Measurements from ENCODE around the gene GNG13. TPM values are rescaled to one million over a fixed set of nuclear protein-coding genes. Genes with fewer than 3 reads are reported as not detected.

Gene GNG13
- total and polyA plus RNA-seq, 9 donors: not detected

DNA sequence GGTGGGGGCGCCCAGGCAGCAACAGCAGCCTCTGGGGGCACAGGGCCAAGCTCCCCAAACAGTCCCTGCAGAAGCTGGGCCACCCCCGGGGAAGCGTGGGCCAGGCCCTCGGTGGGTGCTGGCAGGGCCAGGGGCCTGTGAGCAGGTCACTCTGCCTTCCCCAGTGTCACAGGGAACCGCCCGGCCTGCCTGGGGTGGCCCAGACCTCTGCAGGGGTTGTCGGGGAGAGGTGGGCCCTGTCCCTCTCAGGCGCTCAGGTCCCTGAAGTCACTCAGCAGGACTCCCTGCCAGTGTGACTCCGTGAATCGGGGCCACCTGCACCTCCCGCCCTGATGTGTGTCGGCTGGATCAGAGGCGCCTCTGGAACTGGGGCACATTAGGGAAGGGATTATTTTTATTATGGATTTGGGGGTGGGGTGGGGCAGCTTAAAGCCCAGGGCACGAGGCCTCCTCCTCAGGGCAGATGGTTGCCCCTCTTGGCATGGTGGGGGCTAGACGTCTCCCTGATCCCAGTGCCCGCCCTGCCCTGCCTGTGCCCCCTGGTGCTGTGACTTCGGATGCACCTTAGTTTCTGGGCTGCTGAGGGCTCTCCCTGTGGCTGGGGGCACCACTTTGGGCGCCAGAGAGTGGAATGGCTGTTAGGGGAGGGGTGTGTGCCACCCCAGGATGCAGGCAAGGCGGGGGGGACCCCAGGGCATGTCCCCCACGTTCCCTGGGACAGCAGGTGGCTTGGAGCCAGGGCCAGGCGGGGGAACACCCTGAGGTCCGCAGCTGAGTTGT, 1.2 kb upstream of the GNG13 start:
- H3K4me3 ChIP-seq: no peak overlapping the region
- no peaks in the 10 kb centered on the region for H3K36me3 ChIP-seq
- peaks cover 9% of the 10 kb centered on the region for H3K27me3 ChIP-seq
- peaks cover under 1% of the 10 kb centered on the region for H3K4me1 ChIP-seq (ENCODE audit: insufficient read depth)
- intact Hi-C loops (cut with DNase I): no loop called here
- no peak overlapping the region for H3K27ac ChIP-seq
- TF ChIP-seq POLR2A (IDR thresholded peaks at IDR 0.05): no peak
- TF ChIP-seq EP300 (IDR thresholded peaks at IDR 0.05): no peak
- no peak for TF ChIP-seq CTCF (IDR thresholded peaks at IDR 0.05)
- 39 to 54% (median 45%) methylated on average over 19 to 22 of the region's 22 CpGs for WGBS, 3 donors
- DNase-seq: no peak
- H3K9me3 ChIP-seq: peaks cover 0 to 10% of the 10 kb centered on the region in 2 donors

DNA sequence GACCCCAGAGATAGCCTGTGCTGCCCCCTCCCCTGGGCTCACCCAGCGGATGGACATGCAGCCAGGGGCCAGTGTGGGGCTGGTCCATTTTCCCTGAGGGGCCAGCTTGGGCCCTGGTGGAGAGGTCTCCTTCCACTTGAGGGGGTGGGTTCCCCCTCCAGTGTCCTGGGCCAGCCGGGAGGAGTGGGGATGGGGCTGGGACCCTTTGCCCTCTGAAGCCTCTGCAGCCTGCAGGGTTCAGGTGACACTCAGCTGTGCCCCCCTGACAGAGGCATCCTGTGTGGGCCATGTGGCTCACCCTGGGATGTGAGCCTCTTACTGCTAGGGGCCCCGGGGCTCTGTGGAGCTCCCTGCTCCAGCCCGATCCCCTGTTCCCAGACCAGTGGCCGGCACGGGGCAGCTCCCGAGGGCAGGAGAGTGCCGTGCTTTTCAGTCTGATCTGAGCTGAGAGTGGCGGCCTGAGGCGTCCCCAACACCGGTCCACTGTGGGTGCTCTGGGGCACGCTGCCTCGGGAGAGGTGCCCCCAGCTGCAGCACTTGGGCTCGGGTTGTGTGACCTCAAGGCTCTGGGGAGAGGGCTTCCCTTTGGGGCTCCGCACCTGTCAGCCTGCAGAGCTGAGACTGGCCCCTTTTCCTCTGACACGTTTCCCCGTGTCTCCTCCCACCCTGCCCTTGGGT, 439 bp upstream of the GNG13 start:
- DNase-seq: no peak

DNA sequence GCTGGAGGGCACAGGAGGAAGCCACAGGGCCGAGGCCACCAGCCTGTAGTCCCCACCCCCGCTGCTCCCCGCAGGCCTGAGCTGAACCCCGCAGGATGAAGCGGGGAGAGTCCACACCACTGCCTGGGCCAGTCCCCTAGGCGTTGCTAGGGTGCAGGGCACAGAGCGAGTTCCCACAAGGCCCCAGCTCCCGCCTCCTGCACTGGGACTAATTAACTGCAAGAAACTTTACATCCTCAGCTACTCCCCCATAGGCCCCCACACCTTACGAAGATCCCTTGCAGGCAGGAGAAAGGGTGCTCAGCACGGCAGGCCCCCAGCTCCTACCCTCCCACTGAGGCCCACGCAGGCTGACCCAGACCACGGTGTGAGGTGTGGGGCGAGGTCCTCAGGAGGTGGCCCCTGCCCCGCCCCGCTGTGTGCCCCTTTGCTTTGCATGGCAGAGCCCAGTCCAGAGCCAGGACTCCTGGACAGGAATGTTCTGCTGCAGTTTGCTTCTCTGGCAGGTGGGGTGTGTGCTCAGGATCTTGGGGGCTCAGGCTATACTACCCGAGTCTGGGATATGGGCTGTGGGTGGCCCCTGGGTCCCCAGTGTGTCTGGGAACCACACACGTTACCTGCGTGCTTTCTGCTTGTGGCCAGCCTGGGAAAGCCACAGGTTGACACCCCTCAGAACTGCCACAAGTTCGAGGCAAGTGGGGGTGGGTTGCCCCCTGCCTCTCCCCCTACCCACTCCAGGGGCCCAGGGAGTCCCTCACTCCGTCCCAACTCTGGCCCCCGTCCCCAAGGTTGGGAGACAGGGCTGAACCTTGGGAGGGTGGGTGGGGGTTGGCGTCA, 1.2 kb downstream of the GNG13 start:
- peaks cover 9% of the 10 kb centered on the region for H3K27me3 ChIP-seq
- H3K36me3 ChIP-seq: no peaks in the 10 kb centered on the region
- no peak overlapping the region for H3K27ac ChIP-seq
- intact Hi-C loops (cut with DNase I): no loop called here
- DNase-seq: no peak
- TF ChIP-seq POLR2A (IDR thresholded peaks at IDR 0.05): no peak
- no peak for TF ChIP-seq EP300 (IDR thresholded peaks at IDR 0.05)
- TF ChIP-seq CTCF (IDR thresholded peaks at IDR 0.05): no peak
- 33 to 36% (median 35%) methylated on average over 14 to 22 of the region's 22 CpGs for WGBS, 3 donors
- peaks cover 0 to 10% of the 10 kb centered on the region in 2 donors for H3K9me3 ChIP-seq
- H3K4me1 ChIP-seq (ENCODE audit: insufficient read depth): no peaks in the 10 kb centered on the region
- no peak overlapping the region for H3K4me3 ChIP-seq

More for the DNA sequence above, 439 bp upstream of the GNG13 start:
- 8 to 9% (median 8%) methylated on average over 17 of the region's 17 CpGs for WGBS, 3 donors
- no peak overlapping the region for H3K27ac ChIP-seq
- no peaks in the 10 kb centered on the region for H3K4me1 ChIP-seq (ENCODE audit: insufficient read depth)
- H3K36me3 ChIP-seq: no peaks in the 10 kb centered on the region
- no peak overlapping the region for H3K4me3 ChIP-seq
- peaks cover 0 to 10% of the 10 kb centered on the region in 2 donors for H3K9me3 ChIP-seq
- TF ChIP-seq EP300 (IDR thresholded peaks at IDR 0.05) (no peak), POLR2A (IDR thresholded peaks at IDR 0.05) (no peak), CTCF (IDR thresholded peaks at IDR 0.05) (no peak)
- H3K27me3 ChIP-seq: peaks cover 9% of the 10 kb centered on the region
- intact Hi-C loops (cut with DNase I): no loop called here

DNA sequence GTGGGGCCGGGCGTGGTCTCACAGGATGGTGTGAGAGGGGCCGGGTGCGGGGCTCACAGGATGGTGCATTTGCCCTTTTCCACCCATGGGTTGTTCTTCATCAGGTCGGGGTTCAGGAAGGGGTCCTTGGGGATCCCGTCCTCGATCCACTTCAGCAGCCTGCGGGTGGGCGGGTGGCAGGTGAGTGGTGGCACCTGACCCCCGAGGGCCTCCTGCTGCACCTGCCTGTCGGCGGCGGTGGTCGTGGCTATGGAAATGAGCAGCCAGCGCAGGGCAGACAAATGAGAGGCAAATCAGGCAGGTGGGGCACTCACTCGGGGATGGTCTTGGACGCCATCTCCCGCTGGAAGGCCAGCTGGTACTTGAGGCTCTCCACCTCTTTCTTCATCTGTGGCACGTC, 1.9 kb downstream of the GNG13 start:
- peaks cover 9% of the 10 kb centered on the region for H3K27me3 ChIP-seq
- no peak for TF ChIP-seq CTCF (IDR thresholded peaks at IDR 0.05)
- H3K4me1 ChIP-seq (ENCODE audit: insufficient read depth): no peaks in the 10 kb centered on the region
- DNase-seq: no peak
- no peak overlapping the region for H3K27ac ChIP-seq
- H3K9me3 ChIP-seq: peaks cover 0 to 10% of the 10 kb centered on the region in 2 donors
- no peak overlapping the region for H3K4me3 ChIP-seq
- no peaks in the 10 kb centered on the region for H3K36me3 ChIP-seq
- intact Hi-C loops (cut with DNase I): no loop called here
- WGBS, 3 donors: 71 to 83% (median 77%) methylated on average over 16 to 19 of the region's 19 CpGs

All from ovary (tissue), 9 donors.